HG03565 (cell line): Measurements from ENCODE around the gene SHB.

Source experiments
- ATAC-seq: cut with Tn5 transposase; IDR thresholded peaks from one replicate; pipeline ENCODE4 v1.9.1; 2021; ENCODE audit warnings: mild to moderate bottlenecking, moderate library complexity; ENCODE audit not compliant: unreplicated experiment

Gene SHB

DNA sequence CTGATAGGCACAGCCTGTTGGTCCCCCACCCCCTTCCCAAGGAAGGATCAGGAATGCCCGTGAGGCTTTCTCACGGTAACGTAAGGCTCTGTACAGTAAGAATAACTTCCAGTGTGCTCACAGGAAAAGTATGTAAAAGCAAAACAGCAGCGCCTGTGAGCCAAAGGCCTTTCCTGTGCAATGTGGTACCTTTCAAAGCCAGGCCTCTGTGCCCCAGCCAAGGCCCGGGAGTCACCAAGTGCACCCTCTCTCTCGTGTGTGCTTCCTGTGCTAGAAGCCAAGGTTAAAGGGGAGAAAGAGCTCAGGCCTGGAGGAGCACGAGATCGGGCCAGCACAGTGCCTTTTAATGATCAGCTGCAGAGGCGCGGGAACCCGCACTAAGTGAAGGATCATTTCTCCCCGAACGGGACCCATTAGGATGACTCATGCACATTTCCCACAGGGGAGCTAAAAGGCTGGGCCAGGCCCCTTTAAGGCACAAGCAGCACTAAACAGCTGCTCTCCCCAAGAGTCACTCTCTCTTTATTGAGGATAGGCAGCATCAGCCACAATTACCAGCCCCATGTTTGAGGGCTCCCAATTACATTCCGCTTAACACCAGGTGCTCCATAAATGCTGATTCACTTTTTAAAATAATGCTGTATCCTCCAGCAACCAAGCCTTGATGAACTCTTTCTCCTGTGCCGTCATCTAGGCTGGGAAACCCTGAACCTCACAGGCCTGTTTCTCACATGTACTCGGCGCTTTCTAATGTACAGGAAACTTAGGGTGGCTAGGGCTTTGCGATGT, 42.8 kb downstream of the SHB start:
- no peak for ATAC-seq

- no peak for ATAC-seq
These were observed 43.9 kb downstream of the SHB start for GRCh38 chr9:38025166-38025565.

- no peak for ATAC-seq
These were observed 44.9 kb downstream of the SHB start for GRCh38 chr9:38024036-38024681.

GRCh38 chr9:38023661-38024035, 45.4 kb downstream of the SHB start:
- ATAC-seq, result no peak

DNA sequence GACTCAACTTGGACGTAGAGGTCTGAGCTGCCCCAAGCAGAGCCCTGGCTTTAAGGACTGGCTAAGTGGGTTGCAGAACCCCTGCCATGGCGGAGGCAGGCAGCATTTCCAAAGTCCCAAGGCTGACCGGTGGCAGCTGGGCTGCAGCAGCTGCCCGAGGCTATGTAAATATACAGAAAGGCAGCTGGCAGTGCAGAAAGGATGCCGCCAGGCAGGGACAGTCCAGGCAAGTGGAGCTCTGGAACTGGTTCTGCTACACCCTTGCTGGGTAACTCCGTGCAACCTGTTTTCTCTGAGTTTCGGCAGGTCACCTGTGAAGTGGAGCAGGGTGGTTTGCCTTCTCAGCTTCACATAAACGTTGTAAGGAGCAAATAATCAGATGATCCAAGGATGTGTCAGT, 46.0 kb downstream of the SHB start:
- no peak for ATAC-seq

DNA sequence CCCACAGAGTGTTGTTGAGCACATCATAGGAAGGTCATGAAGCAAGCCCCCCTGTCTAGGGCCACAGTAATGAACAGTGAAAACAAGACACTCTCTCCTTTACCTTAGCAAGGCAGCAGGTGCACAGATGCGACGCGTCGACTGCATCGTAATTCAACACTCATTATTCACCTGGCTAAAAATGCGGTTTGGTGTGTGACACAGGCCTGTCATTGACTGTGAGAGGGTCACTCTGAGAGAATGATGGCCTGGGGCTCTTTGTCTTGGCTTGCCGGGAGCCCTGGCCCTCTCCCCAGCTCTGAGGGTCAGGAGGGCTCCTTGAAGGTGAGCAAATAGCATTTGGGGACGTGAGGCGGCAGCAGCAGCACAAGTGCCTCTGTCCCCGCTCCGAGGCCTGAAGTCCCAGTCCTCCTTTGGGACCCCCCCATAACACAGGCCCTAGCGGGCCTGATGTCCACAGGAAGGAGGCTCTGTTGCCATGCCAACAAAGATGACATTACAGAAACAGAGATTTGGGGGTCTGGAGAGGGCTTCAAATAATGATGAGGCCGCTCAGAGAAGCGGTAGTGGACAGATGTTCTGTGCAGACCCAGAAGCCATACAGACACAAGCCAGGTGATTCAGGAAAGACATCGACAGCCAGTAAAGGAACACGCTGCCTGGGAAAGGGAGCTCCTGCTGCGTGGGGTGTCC, 46.7 kb downstream of the SHB start:
- ATAC-seq, result no peak

- no peak for ATAC-seq
These were observed 48.6 kb downstream of the SHB start for GRCh38 chr9:38020151-38021076.

DNA sequence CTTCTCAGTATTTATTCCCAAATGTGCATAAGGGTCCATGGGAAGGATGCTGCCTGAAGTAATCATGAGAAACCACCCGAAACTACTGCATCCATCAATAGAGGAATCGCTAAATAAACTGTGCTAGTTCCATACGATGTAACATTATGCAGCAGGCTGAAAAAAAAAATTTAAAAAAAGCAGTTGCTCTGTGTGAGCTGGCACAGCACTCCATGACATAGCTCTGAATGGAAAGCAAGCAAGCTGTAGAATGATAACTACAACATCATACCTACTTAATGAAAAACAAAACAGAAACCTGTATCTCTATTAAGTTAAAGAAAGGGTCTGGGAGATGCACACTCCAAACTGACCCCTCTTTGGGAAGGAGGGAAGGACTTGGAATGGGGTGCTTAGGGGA, 49.3 kb downstream of the SHB start:
- no peak for ATAC-seq

DNA sequence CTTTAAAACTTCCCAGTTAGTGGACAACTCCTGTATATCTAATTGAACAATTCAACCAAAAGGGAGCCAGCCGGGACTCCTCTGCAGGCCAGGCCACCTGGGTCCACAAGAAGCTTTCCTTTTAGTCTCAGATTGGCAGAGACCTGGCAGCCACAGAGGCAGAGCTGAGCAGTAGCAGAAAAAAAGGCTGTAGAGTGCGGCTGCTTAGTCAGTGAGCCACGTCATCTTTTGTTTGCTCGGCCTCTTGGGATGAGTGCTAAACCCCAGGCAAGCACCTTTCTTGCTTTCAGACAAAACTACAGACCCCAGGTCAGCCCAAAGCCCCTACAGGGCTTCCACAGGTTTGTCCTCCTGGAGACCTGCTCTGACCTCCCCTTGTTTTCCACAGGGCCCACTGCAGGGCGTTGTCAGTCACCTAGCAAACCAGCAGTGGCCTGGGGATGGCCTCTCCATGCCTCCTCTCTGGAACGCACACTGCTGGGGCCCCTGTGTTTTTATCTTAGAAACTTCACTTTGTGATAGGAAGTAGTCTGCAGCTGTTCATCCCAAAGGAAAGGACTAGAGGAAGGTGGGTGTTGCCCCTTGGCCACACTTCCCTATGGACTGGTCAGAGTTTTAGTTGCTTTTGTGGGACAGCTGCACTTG, 49.9 kb downstream of the SHB start:
- no peak for ATAC-seq

DNA sequence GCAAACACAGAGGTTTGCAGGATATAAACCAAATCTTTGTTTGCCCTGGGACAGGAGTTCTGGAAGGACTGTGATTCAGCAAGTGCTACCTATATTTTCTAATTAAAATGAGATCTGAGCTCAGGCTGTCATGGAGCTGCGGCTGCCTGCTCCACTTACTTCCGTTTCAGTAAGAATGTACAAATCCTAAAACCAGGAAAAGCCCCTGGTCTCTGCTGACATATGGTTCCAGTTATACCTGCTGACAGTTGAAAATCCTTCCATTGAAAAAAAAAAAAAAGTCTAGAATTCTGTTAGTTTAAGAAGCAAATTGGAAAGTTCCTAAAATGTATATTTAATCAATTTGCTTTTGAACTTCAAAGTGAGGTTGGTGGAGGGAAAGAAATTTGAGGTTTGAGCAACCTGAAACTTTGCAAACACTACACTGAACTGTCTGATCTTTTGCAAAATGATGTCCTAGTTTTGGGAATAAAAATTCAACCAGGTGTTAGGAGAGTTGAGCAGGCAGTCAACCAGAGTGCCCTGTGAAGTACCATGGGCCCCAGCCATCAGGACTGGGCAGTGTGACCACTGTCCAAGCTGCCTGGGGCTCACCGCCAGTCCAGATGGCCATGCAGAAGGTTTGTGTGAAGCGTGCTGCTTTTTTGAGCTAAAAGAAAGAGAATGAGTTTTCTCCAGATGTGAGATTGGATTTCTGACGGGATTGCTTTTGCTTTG, 50.6 kb downstream of the SHB start:
- ATAC-seq, result no peak

GRCh38 chr9:38017885-38018186, 51.2 kb downstream of the SHB start:
- ATAC-seq, result no peak

DNA sequence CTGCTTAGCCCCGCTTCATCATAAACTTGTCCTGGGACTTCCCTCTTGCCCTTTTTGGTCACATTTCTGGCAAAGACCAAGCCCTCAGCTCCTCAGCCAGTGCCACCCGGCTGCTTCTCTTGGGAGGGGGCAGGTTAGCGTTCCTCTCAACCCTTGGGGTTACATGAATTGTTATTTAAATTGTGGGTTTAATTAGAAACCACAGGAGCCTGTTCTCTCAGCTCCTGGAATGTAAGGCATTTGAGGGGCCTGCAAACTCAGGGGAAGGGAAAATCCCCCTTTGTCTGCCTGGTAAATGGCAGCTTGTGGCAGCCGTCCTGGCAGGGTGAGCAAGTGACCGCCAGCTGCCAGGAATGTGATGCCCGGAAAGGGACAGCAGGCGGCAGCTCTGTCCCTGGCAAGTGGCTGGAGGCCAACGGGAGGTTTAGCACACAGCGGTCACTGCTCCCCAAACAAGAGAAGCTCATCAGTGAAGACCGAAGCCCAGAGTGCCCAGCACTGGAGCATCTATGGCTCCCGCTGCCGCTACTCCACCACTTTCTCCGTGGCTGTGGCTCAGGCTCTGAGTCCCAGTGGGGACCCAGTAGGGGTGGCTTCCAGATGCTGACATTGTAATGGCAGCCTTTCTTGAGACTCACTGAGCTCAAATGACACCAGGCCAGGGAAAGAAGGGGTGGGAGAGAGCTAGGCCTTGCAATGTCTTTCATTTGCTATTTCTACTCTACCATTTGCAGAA, 51.7 kb downstream of the SHB start:
- ATAC-seq, result no peak

- no peak for ATAC-seq
These were observed 52.5 kb downstream of the SHB start for GRCh38 chr9:38016375-38017135.

DNA sequence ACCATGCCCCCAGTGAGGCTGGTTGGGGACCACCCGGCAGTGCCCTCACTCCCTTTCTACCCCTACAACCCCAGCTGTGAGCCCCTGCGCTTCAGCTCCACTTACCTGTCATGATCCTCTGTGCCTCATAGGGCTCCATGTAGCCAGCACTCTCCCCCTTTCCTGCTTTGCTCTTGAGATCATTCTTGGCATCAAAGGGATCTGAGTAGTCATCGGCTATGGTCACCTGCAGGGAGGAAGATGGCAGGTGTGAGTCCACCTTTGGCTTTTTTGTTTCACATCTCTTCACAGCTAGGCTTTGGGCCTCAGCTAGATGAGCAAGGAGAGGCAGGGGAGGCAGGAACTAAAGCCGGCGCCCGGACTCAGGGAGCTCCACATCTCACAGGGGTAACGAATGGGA, 53.1 kb downstream of the SHB start:
- ATAC-seq, result no peak

DNA sequence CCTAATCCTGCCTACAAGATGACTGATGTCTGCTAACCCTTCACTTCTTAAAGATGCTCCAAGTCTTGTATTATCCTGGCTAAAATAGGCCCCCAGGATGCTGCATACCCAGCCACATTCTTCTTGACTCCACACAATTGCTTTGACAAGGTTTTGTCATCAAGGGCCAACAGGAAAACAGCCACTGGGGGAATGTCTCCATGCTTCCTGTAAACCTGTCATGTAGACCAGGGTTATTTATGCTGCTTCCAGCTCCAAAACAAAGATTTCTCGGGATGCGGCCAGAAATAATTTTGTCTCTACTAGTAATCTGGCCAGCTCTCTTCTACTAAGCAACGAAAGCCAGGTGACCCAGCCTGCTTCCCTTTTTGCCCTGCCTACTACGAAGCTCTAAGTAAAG, 53.8 kb downstream of the SHB start:
- no peak for ATAC-seq

DNA sequence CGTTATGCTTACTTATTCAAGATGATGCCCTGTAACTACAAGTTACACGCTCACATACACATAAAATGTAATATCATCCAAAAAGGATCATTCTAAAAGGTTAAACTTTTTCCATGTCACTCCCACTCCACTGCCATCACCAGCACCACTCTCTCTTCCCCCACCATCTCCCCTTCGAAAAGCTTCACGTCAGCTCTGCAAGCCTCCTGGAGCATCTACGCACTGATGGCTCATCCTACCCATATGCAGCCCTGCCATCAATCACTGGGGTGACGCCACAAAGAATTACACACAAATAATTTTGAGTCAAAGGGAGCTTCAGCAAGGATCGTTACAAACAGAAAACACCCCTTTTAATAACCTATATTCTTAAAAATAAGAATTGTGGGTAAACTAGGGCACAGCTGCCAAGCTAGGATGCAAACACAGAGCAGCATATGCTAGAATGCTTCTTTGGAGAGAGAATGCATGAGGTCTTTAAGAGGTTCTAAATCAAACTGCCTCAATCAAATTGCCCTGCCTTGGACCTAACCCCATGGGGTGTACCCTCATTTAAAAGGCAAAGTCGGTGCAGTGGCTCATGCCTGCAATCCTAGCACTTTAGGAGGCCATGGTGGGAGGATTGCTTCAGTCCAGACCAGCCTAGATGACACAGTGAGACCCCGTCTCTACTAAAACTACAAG, 56.1 kb downstream of the SHB start:
- ATAC-seq, result no peak

GRCh38 chr9:38011991-38012390, 57.0 kb downstream of the SHB start:
- ATAC-seq, result no peak
